Mesendoderm (in vitro differentiated cells): ENCODE data around the gene ZC3H7B. TPM values are rescaled to one million over a fixed set of nuclear protein-coding genes. Genes with fewer than 3 reads are reported as not detected.

Source experiments
- DNase-seq: peaks from one replicate; pipeline ENCODE4 v3.0.0; 2013
- H2AK5ac ChIP-seq: 2 replicates; pipeline ENCODE4 v1.6.1; 2013; ENCODE audit warnings: low read length, inconsistent platforms
- H2BK120ac ChIP-seq: 2 replicates; pipeline ENCODE4 v1.6.1; 2013; ENCODE audit warnings: low read depth, mild to moderate bottlenecking, low read length, moderate library complexity, mixed read lengths
- H2BK15ac ChIP-seq: replicated peaks from 2 replicates; pipeline ENCODE4 v1.6.1; 2013; ENCODE audit warnings: low read depth, mild to moderate bottlenecking, moderate library complexity
- H2BK5ac ChIP-seq: 2 replicates; pipeline ENCODE4 v1.6.1; 2013; ENCODE audit warnings: low read length, inconsistent platforms
- H3K18ac ChIP-seq: 2 replicates; pipeline ENCODE4 v1.6.1; 2013; ENCODE audit warnings: mild to moderate bottlenecking, low read length, mixed read lengths
- H3K23ac ChIP-seq: one replicate; pipeline ENCODE4 v1.6.1; 2013; ENCODE audit warnings: low read length
- H3K27ac ChIP-seq: 2 replicates; pipeline ENCODE4 v1.5.1; 2013; ENCODE audit warnings: low read depth, mild to moderate bottlenecking, inconsistent platforms, low read length, moderate library complexity
- H3K27me3 ChIP-seq: 2 replicates; pipeline ENCODE4 v1.6.1; 2013; ENCODE audit warnings: low read length, control low read depth, mild to moderate bottlenecking, inconsistent platforms; ENCODE audit not compliant: insufficient read depth, poor library complexity
- H3K36me3 ChIP-seq: 2 replicates; pipeline ENCODE4 v1.6.1; 2013; ENCODE audit warnings: low read length, inconsistent platforms; ENCODE audit not compliant: control insufficient read depth, insufficient read depth
- H3K4ac ChIP-seq: one replicate; pipeline ENCODE4 v1.6.1; 2013; ENCODE audit warnings: low read depth, mild to moderate bottlenecking, low read length, moderate library complexity
- H3K4me1 ChIP-seq: 2 replicates; pipeline ENCODE4 v1.6.1; 2013; ENCODE audit warnings: low read depth, low read length, inconsistent platforms; ENCODE audit not compliant: control insufficient read depth
- H3K4me2 ChIP-seq: 2 replicates; pipeline ENCODE4 v1.6.1; 2013; ENCODE audit warnings: low read length
- H3K4me3 ChIP-seq: 2 replicates; pipeline ENCODE4 v1.5.1; 2013; ENCODE audit warnings: mild to moderate bottlenecking, low read length
- H3K56ac ChIP-seq: one replicate; pipeline ENCODE4 v1.6.1; 2013; ENCODE audit warnings: low read length
- H3K79me1 ChIP-seq: 2 replicates; pipeline ENCODE4 v1.6.1; 2013; ENCODE audit warnings: low read length, inconsistent platforms
- H3K79me2 ChIP-seq: 2 replicates; pipeline ENCODE4 v1.6.1; 2013; ENCODE audit warnings: mild to moderate bottlenecking, low read length; ENCODE audit not compliant: control insufficient read depth, insufficient read depth
- H3K9ac ChIP-seq: 2 replicates; pipeline ENCODE4 v1.6.1; 2013; ENCODE audit warnings: low read length, inconsistent platforms
- H4K5ac ChIP-seq: one replicate; pipeline ENCODE4 v1.6.1; 2013; ENCODE audit warnings: low read length
- H4K8ac ChIP-seq: one replicate; pipeline ENCODE4 v1.6.1; 2013; ENCODE audit warnings: low read depth, mild to moderate bottlenecking, control low read depth, low read length, moderate library complexity
- WGBS: extraction: QIAGEN DNeasy Blood & Tissue Kit; methylation state at CpG from one replicate; pipeline ENCODE4 v1.1.7; 2013; ENCODE audit warnings: low lambda C conversion rate, missing lambda C conversion rate; ENCODE audit not compliant: insufficient coverage; ENCODE audit errors: extremely low coverage; 5-methylcytosine and 5-hydroxymethylcytosine counted together
- small RNA-seq: library from polyadenylated mRNA; stranded (forward); fragments of <200 nt; extraction: miRNeasy Mini kit (QIAGEN cat#:217004); gene quantifications from one replicate; pipeline ENCODE3, GENCODE V24; 2013; ENCODE audit not compliant: insufficient read depth

Gene ZC3H7B

DNA sequence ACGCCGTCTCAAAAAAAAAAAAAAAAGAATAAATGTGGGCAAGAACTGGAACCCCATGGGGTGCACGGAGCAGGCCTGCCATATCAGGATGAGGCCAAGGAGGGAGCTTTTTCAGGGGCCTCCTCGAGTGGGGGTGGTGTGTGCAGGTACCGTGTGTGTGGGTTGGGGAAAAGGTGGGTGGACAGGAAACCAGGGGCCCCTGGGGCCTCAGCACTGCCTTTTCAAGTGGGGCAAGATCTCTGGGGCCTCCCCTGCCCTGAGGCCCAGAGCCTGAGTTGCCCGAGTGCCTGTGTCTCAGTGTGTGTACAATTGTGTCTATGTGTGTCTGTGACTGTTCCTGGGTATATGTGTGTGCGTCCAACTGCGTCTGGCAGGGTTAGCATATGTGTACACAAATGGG lies 104.3 kb downstream of the ZC3H7B start:
- H4K5ac ChIP-seq, result no peak overlapping the region
- no peak overlapping the region for H3K9ac ChIP-seq
- H3K56ac ChIP-seq, result no peak overlapping the region
- H3K79me2 ChIP-seq, result no peaks in the 10 kb centered on the region
- no peak overlapping the region for H3K4ac ChIP-seq
- WGBS, result no CpG with 5 or more reads among the region's 8 CpGs
- H3K79me1 ChIP-seq, result no peaks in the 10 kb centered on the region
- H3K36me3 ChIP-seq, result no peaks in the 10 kb centered on the region
- no peak overlapping the region for H3K4me2 ChIP-seq
- no peak overlapping the region for H3K27ac ChIP-seq
- no peak overlapping the region for H2BK5ac ChIP-seq
- H3K23ac ChIP-seq, result no peak overlapping the region
- DNase-seq, result no peak
- no peak overlapping the region for H3K4me3 ChIP-seq
- no peak overlapping the region for H2BK120ac ChIP-seq
- H3K27me3 ChIP-seq, result no peaks in the 10 kb centered on the region
- no peak overlapping the region for H2BK15ac ChIP-seq
- no peak overlapping the region for H4K8ac ChIP-seq
- H2AK5ac ChIP-seq, result no peak overlapping the region
- no peak overlapping the region for H3K18ac ChIP-seq
- H3K4me1 ChIP-seq, result no peaks in the 10 kb centered on the region

DNA sequence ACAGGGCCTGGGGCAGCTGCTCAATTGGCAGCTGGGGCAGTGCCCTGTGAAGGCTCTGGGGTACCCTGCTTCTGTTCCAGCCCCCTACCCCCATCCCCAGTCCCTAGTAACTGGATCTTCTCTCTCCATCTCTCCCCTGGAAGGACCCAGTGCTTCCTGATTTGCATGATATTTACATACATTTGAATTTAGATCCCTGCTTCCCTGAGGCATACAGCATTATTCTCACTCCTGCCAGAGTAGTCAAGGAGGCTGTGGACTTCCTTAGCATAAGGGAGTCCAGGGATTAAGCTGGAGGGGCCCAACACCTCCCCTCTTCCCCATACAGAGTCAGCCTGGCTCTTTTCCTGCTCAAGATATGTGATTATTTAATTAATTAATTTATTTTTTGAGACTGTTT lies 105.1 kb downstream of the ZC3H7B start:
- no peaks in the 10 kb centered on the region for H3K79me2 ChIP-seq
- no peak for DNase-seq
- H4K5ac ChIP-seq, result no peak overlapping the region
- H2BK15ac ChIP-seq, result no peak overlapping the region
- no peak overlapping the region for H4K8ac ChIP-seq
- H3K4me2 ChIP-seq, result no peak overlapping the region
- no peak overlapping the region for H2AK5ac ChIP-seq
- H2BK5ac ChIP-seq, result no peak overlapping the region
- no peaks in the 10 kb centered on the region for H3K27me3 ChIP-seq
- no peak overlapping the region for H3K56ac ChIP-seq
- H2BK120ac ChIP-seq, result no peak overlapping the region
- no peak overlapping the region for H3K18ac ChIP-seq
- H3K4me1 ChIP-seq, result no peaks in the 10 kb centered on the region
- H3K4me3 ChIP-seq, result no peak overlapping the region
- no peaks in the 10 kb centered on the region for H3K36me3 ChIP-seq
- no peak overlapping the region for H3K9ac ChIP-seq
- no peak overlapping the region for H3K23ac ChIP-seq
- H3K27ac ChIP-seq, result no peak overlapping the region
- H3K4ac ChIP-seq, result no peak overlapping the region
- no peaks in the 10 kb centered on the region for H3K79me1 ChIP-seq

DNA sequence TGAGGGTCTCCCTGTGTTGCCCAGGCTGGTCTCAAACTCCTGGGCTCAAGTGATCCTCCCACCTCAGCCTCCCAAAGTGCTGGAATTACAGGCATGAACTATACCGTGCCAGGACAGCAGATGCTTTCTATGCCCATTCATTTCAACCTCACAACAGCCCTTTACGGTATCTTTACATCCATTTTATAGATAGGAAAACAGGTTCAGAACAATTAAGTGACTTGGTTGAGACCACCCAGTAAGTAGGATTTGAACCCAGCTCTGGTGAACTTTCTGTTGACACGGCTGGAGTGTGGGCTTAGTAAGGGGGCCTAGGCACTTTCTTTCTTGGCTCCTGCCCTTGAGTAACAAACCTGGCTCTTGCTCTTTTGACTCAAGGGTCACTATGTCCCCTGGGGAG lies 106.1 kb downstream of the ZC3H7B start:
- no CpG with 5 or more reads among the region's 3 CpGs for WGBS
- no peaks in the 10 kb centered on the region for H3K79me2 ChIP-seq
- H3K18ac ChIP-seq, result no peak overlapping the region
- DNase-seq, result no peak
- no peak overlapping the region for H2AK5ac ChIP-seq
- no peak overlapping the region for H2BK120ac ChIP-seq
- H3K79me1 ChIP-seq, result no peaks in the 10 kb centered on the region
- H3K4me2 ChIP-seq, result no peak overlapping the region
- H2BK15ac ChIP-seq, result no peak overlapping the region
- H3K36me3 ChIP-seq, result no peaks in the 10 kb centered on the region
- H3K56ac ChIP-seq, result no peak overlapping the region
- no peak overlapping the region for H2BK5ac ChIP-seq
- no peak overlapping the region for H3K23ac ChIP-seq
- no peak overlapping the region for H4K5ac ChIP-seq
- H3K9ac ChIP-seq, result no peak overlapping the region
- no peak overlapping the region for H3K27ac ChIP-seq
- H3K4ac ChIP-seq, result no peak overlapping the region
- no peaks in the 10 kb centered on the region for H3K27me3 ChIP-seq
- H3K4me3 ChIP-seq, result no peak overlapping the region
- H3K4me1 ChIP-seq, result no peaks in the 10 kb centered on the region
- no peak overlapping the region for H4K8ac ChIP-seq

GRCh38 chr22:41408665-41409064 lies 107.3 kb downstream of the ZC3H7B start:
- no peak overlapping the region for H4K5ac ChIP-seq
- no peaks in the 10 kb centered on the region for H3K27me3 ChIP-seq
- no peak overlapping the region for H3K4ac ChIP-seq
- H4K8ac ChIP-seq, result no peak overlapping the region
- no peak overlapping the region for H3K4me2 ChIP-seq
- H3K9ac ChIP-seq, result no peak overlapping the region
- no peak overlapping the region for H3K4me3 ChIP-seq
- H3K56ac ChIP-seq, result no peak overlapping the region
- H3K23ac ChIP-seq, result no peak overlapping the region
- H2BK120ac ChIP-seq, result no peak overlapping the region
- H2BK15ac ChIP-seq, result no peak overlapping the region
- H2AK5ac ChIP-seq, result no peak overlapping the region
- no peaks in the 10 kb centered on the region for H3K79me2 ChIP-seq
- DNase-seq, result no peak
- no peaks in the 10 kb centered on the region for H3K36me3 ChIP-seq
- H3K27ac ChIP-seq, result no peak overlapping the region
- H3K18ac ChIP-seq, result no peak overlapping the region
- no peaks in the 10 kb centered on the region for H3K4me1 ChIP-seq
- WGBS, result no CpG with 5 or more reads among the region's 8 CpGs
- no peak overlapping the region for H2BK5ac ChIP-seq
- no peaks in the 10 kb centered on the region for H3K79me1 ChIP-seq

Small RNAs within 50 kb of the gene (small RNA-seq; reads per million reads assigned to genes)
- gene MIR6889 (0.72 reads per million), gene RNU6-495P (not detected)
